GM12878 (cell line): ENCODE data around the gene NIPAL3. TPM values are rescaled to one million over a fixed set of nuclear protein-coding genes. Genes with fewer than 3 reads are reported as not detected.

ENCODE experiments used
- ATAC-seq: fragments of 200-7000 bp; cut with Tn5 transposase; 3 replicates; pipeline ENCODE4 v1.9.1; 2020; ENCODE audit warnings: mild to moderate bottlenecking, moderate library complexity
- BruUV-seq: library from RNA; stranded (reverse); fragments of 400-500 nt; replicated peaks from 2 replicates; lab custom pipeline; 2021; lab: Mats Ljungman, UMichigan
- CTCF ChIA-PET: fragments of 300-600 bp; sonication (Branson Sonifier 250); formaldehyde crosslinking; extraction: SDS; loops from one replicate; lab custom pipeline; 2021; ENCODE audit warnings: inconsistent platforms; lab: Yijun Ruan, JAX
- POLR2A ChIA-PET: fragments of 350-600 bp; formaldehyde crosslinking; extraction: SDS; loops from one replicate; lab custom pipeline; 2021; ENCODE audit warnings: inconsistent platforms; lab: Charles Lee
- RAD21 ChIA-PET: fragments of 300-600 bp; sonication (Branson Sonifier 250); formaldehyde crosslinking; loops from one replicate; lab custom pipeline; 2023; ENCODE audit warnings: antibody characterized with exemption; ENCODE audit not compliant: unreplicated experiment; lab: Charles Lee
- SMC1A ChIA-PET: fragments of 300-600 bp; sonication (Branson Sonifier 250); formaldehyde crosslinking; loops from one replicate; lab custom pipeline; 2023; ENCODE audit not compliant: unreplicated experiment, uncharacterized antibody; lab: Charles Lee
- DNase-seq: peaks from one replicate; pipeline ENCODE4 v3.0.0-alpha.2; 2011; ENCODE audit warnings: low read depth, low spot score
- FAIRE-seq: peaks from 3 replicates; lab custom pipeline; 2011; peaks lifted over from hg19 to GRCh38; lab: Jason Lieb, UNC
- H2AFZ ChIP-seq: 2 replicates; pipeline ENCODE4 v1.6.0; 2011; ENCODE audit warnings: low read depth, low read length, control low read depth; ENCODE audit not compliant: control insufficient read depth
- H3K27ac ChIP-seq: 2 replicates; pipeline ENCODE4 v1.5.1; 2011; ENCODE audit warnings: control low read depth; ENCODE audit not compliant: control insufficient read depth, insufficient read depth
- H3K27me3 ChIP-seq, 2 experiments: replicated peaks in 1 of 2; 2 replicates each; pipeline versions ENCODE4 v1.6.0 to v1.6.1; 2011; ENCODE audit warnings: low read length in 1 of 2; ENCODE audit not compliant: control insufficient read depth in 2 of 2, insufficient read depth in 2 of 2
- H3K36me3 ChIP-seq, 2 experiments: 2 replicates each; pipeline ENCODE4 v1.5.1; 2011; ENCODE audit warnings: low read length in 1 of 2; ENCODE audit not compliant: control insufficient read depth in 2 of 2, insufficient read depth in 2 of 2
- H3K4me1 ChIP-seq: 2 replicates; pipeline ENCODE4 v1.6.1; 2011; ENCODE audit warnings: mild to moderate bottlenecking, low read length, moderate library complexity, mixed read lengths; ENCODE audit not compliant: control insufficient read depth, insufficient read depth
- H3K4me2 ChIP-seq: 2 replicates; pipeline ENCODE4 v1.6.0; 2011; ENCODE audit warnings: control low read depth; ENCODE audit not compliant: control insufficient read depth, insufficient read depth
- H3K4me3 ChIP-seq: fragments of 200-600 bp; sonication (generic); 2 replicates; pipeline ENCODE4 v1.5.1; 2016
- H3K79me2 ChIP-seq: 2 replicates; pipeline ENCODE4 v1.6.0; 2011; ENCODE audit warnings: low read length; ENCODE audit not compliant: control insufficient read depth, insufficient read depth
- H3K9ac ChIP-seq: 2 replicates; pipeline ENCODE4 v1.8.0; 2011; ENCODE audit warnings: low read length, control low read depth, mixed read lengths; ENCODE audit not compliant: control insufficient read depth, insufficient read depth
- H3K9me3 ChIP-seq: replicated peaks from 3 replicates; pipeline ENCODE4 v1.5.1; 2011; ENCODE audit warnings: mild to moderate bottlenecking, low read length; ENCODE audit not compliant: control insufficient read depth, insufficient read depth
- H4K20me1 ChIP-seq: 2 replicates; pipeline ENCODE4 v1.6.0; 2011; ENCODE audit not compliant: control insufficient read depth, insufficient read depth
- POLR2A ChIP-seq: IDR thresholded peaks from 2 replicates; pipeline ENCODE4 v1.6.1; 2011; ENCODE audit warnings: low read depth, mild to moderate bottlenecking, low read length
- POLR2AphosphoS2 ChIP-seq: IDR thresholded peaks from 2 replicates; pipeline ENCODE4 v1.6.1; 2011; ENCODE audit warnings: low read depth, mild to moderate bottlenecking, low read length, improper control_type of control experiment, moderate library complexity
- POLR2AphosphoS5 ChIP-seq: IDR thresholded peaks from 2 replicates; pipeline ENCODE4 v1.6.1; 2011; ENCODE audit warnings: mild to moderate bottlenecking, low read length, inconsistent platforms
- SMC3 ChIP-seq: IDR thresholded peaks from 2 replicates; pipeline ENCODE4 v1.6.1; 2011; ENCODE audit warnings: low read length, improper control_type of control experiment, borderline replicate concordance
- TCF7 ChIP-seq: IDR thresholded peaks from 2 replicates; pipeline ENCODE4 v1.6.1; 2014; ENCODE audit warnings: antibody characterized with exemption, borderline replicate concordance
- WGBS: methylation state at CpG from one replicate; pipeline ENCODE4 v1.1.6; 2016; ENCODE audit warnings: low lambda C conversion rate; ENCODE audit not compliant: insufficient replicate concordance, insufficient coverage; ENCODE audit errors: missing lambda C conversion rate; 5-methylcytosine and 5-hydroxymethylcytosine counted together
- in situ Hi-C: fragments of 300-500 bp; cut with MboI; formaldehyde crosslinking; loops from 9 replicates; pipeline ENCODE4 v1.14.3; 2018; ENCODE audit warnings: mixed read lengths
- intact Hi-C: fragments of 100-400 bp; cut with micrococcal nuclease; formaldehyde crosslinking; loops from one replicate; pipeline ENCODE4 v1.14.2; 2022; ENCODE audit not compliant: unreplicated experiment
- polyA plus RNA-seq, 11 experiments: library from polyadenylated mRNA; depleted of rRNA in 4 of 11; unstranded in 6 of 11; stranded (reverse) in 5 of 11; fragments of >200 nt; fragmentation: Nextera tagmentation in 4 of 11; fragmentation: Illumina TruSeq in 1 of 11; extraction: Ambion mirVana in 4 of 11; extraction: Trizol in 1 of 11; gene quantifications; 1 replicate in 1 of 11; 2 replicates in 10 of 11; pipeline versions ENCODE4 v1.2.1 to v1.2.3, GENCODE V29; 2011 to 2016; ENCODE audit warnings: inconsistent platforms in 2 of 11, missing spikeins in 2 of 11, low read depth in 1 of 11
- total RNA-seq, 4 experiments: library from RNA; depleted of rRNA in 3 of 4; stranded (reverse); fragments of >200 nt in 3 of 4; fragmentation: Illumina TruSeq in 1 of 4; extraction: Trizol in 1 of 4; gene quantifications; 2 replicates each; pipeline versions ENCODE4 v1.2.1 to v1.2.3, GENCODE V29; 2013 to 2021
- TF ChIP-seq, protein P1 (sequence below): fragments of 450-650 bp; IDR thresholded peaks from 2 replicates; pipeline ENCODE4 v1.6.1; 2014; ENCODE audit warnings: mild to moderate bottlenecking

Gene NIPAL3
- total and polyA plus RNA-seq, 10 of the 15 experiments (the other 5 are each of a cell fraction or from before 2014, with no cell fraction given): 2.1 to 9.4 (median 4.2) TPM

- H3K4me3 ChIP-seq: no peak overlapping the region
- DNase-seq: no peak
- TF ChIP-seq TCF7 (no peak), POLR2A (no peak), SMC3 (no peak), POLR2AphosphoS2 (no peak), POLR2AphosphoS5 (no peak)
- TF ChIP-seq, protein P1, sequence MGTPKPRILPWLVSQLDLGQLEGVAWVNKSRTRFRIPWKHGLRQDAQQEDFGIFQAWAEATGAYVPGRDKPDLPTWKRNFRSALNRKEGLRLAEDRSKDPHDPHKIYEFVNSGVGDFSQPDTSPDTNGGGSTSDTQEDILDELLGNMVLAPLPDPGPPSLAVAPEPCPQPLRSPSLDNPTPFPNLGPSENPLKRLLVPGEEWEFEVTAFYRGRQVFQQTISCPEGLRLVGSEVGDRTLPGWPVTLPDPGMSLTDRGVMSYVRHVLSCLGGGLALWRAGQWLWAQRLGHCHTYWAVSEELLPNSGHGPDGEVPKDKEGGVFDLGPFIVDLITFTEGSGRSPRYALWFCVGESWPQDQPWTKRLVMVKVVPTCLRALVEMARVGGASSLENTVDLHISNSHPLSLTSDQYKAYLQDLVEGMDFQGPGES: no peak
- TF ChIP-seq, all 136 proteins: peak for 0
- Histone ChIP-seq H3K79me2 (no peaks in the 10 kb centered on the region), H4K20me1 (no peaks in the 10 kb centered on the region), H3K9ac (no peak overlapping the region), H3K9me3 (no peaks in the 10 kb centered on the region), H2AFZ (no peak overlapping the region), H3K36me3 (no peaks in the 10 kb centered on the region), H3K27ac (no peak overlapping the region), H3K4me2 (no peak overlapping the region), H3K4me1 (no peaks in the 10 kb centered on the region), H3K27me3 (no peaks in the 10 kb centered on the region)
- WGBS: 37% methylated on average over 1 of the region's 1 CpG
- SMC1A ChIA-PET: interaction anchor here (0.7 to 1.4 kb wide), 4 partner anchors 13 to 199 kb away, joined by 3 to 4 read pairs (median 4); partner anchors contain the start of genes NIPAL3 and STPG1
- intact Hi-C loops: no loop called here
- ATAC-seq (no peak), FAIRE-seq (no peak)
- CTCF ChIA-PET: interaction anchor here (1.1 to 2.4 kb wide), 7 partner anchors 9 to 250 kb away, joined by 3 to 17 read pairs (median 4); partner anchors contain the start of gene NIPAL3
- RAD21 ChIA-PET: interaction anchor here (0.5 to 1.0 kb wide), 2 partner anchors 9 to 149 kb away, joined by 3 read pairs; no protein-coding TSS in a partner anchor
- POLR2A ChIA-PET: interaction anchor here (0.5 kb wide), 1 partner anchor 635 kb away, joined by 4 read pairs; no protein-coding TSS in a partner anchor
- in situ Hi-C loops: no loop called here
- no TSS peak for BruUV-seq
These were observed 15.5 kb upstream of the NIPAL3 start for GRCh38 chr1:24400065-24400464.
